ENCODE data around the gene COA8.

DNA sequence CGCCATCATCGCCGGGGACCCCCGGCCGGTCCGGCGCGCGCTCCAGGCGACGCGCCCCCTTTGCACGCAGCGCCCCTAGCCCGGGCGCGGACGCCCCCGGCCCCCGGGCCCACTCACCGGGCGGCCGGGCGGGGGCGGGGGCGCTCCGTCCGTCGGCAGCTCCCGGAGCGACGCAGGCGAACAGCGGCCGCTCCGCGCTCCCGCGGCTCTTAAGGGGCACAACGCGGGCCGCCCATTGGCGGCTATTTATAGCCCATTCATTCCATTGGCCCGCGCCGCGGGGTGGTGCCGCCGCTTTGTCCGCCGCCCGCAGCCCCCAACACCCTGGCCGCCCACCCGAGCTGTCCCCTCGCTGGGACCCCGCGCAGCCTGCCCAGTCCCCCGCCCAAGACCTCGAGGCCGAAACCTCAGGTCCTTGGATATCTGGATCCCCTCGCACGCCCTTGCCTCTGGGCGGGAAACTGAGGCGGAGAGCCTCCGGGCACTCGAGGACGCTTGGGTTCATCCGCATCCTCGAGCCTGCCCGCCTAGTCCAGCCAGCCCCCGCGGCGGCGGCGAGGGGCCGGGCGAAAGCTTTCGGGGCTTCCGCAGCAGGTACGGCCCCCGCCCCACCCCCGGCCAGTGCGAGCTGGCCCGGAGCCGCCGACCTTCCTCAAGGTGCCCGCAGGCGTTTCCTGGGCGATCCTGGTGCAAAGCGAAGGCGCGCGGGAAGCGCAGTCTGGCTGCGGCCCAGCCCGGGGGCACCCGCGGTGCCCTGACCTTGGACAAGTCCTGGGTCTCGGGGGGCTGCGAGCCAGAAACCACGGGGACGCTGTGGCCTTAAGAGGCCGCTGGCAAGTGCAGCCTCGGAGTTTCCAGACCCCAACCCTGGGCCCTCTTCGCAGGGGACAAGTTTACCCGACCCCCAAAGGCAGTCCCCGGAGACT, 39.8 kb upstream of the COA8 start, which contains the start of gene CKB:
- peak in 1 of 2 donors; percentile 65 for TF ChIP-seq POLR2A (IDR thresholded peaks at IDR 0.05)
- TF ChIP-seq, protein P1, sequence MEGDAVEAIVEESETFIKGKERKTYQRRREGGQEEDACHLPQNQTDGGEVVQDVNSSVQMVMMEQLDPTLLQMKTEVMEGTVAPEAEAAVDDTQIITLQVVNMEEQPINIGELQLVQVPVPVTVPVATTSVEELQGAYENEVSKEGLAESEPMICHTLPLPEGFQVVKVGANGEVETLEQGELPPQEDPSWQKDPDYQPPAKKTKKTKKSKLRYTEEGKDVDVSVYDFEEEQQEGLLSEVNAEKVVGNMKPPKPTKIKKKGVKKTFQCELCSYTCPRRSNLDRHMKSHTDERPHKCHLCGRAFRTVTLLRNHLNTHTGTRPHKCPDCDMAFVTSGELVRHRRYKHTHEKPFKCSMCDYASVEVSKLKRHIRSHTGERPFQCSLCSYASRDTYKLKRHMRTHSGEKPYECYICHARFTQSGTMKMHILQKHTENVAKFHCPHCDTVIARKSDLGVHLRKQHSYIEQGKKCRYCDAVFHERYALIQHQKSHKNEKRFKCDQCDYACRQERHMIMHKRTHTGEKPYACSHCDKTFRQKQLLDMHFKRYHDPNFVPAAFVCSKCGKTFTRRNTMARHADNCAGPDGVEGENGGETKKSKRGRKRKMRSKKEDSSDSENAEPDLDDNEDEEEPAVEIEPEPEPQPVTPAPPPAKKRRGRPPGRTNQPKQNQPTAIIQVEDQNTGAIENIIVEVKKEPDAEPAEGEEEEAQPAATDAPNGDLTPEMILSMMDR (IDR thresholded peaks at IDR 0.05): no peak

Data from vagina (tissue), 2 donors.